ENCODE results near the gene MICAL2. TPM values are rescaled to one million over a fixed set of nuclear protein-coding genes. Genes with fewer than 3 reads are reported as not detected.

The MICAL2 gene
- total RNA-seq, 1 donor from 2014 or later: 237 TPM

DNA sequence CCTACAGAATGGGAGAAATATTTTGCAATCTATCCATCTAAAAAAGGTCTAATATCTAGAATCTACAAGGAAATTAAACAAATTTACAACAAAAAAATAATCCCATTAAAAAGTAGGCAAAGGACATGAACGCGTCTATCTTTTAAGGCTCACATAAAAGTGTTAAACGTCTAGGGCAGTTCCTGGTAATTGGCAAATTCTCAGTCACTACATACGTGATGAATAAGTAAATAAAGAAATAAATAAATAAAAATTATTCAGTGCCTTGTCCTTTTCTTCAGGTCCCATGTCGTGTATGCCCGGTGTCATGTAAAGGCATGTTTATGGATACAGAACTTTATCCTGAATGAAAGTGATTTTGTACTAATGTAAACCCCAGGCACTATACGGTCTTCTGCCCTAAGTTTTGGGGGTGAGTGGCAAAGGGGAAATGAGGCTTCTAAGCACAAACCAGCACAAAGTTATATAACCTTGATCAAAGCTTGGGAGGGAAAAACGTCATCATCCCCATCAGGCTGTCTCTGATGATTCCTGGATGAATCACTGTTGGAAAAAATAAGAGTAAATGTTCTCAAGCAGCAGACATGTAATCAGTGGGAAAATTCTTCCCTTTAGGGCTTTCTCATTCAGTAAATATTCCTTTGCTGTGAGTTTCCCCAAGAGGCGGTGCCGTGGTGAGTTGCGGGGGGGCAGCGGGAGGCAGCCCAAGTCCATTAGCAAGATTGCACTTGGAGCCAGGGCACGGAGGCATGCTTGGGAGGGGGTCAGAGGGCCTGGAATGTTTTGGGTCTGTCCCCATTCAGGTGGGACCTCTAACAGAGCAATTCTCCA lies 30.4 kb upstream of the MICAL2 start:
- no peaks in the 10 kb centered on the region for H3K9me3 ChIP-seq
- peak overlapping the region; percentile 83 to 91 for H3K27ac ChIP-seq
- TF ChIP-seq, protein P1, sequence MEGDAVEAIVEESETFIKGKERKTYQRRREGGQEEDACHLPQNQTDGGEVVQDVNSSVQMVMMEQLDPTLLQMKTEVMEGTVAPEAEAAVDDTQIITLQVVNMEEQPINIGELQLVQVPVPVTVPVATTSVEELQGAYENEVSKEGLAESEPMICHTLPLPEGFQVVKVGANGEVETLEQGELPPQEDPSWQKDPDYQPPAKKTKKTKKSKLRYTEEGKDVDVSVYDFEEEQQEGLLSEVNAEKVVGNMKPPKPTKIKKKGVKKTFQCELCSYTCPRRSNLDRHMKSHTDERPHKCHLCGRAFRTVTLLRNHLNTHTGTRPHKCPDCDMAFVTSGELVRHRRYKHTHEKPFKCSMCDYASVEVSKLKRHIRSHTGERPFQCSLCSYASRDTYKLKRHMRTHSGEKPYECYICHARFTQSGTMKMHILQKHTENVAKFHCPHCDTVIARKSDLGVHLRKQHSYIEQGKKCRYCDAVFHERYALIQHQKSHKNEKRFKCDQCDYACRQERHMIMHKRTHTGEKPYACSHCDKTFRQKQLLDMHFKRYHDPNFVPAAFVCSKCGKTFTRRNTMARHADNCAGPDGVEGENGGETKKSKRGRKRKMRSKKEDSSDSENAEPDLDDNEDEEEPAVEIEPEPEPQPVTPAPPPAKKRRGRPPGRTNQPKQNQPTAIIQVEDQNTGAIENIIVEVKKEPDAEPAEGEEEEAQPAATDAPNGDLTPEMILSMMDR (IDR thresholded peaks at IDR 0.05): no peak
- H3K27me3 ChIP-seq: no peaks in the 10 kb centered on the region
- peaks cover 16 to 40% of the 10 kb centered on the region in 2 donors for H3K4me1 ChIP-seq
- intact Hi-C loops (cut with DNase I): no loop called here
- peak; percentile 75 to 95 for DNase-seq (ENCODE audit: low spot score in 2 of 2)
- no peaks in the 10 kb centered on the region for H3K36me3 ChIP-seq
- no peak overlapping the region for H3K4me3 ChIP-seq

DNA sequence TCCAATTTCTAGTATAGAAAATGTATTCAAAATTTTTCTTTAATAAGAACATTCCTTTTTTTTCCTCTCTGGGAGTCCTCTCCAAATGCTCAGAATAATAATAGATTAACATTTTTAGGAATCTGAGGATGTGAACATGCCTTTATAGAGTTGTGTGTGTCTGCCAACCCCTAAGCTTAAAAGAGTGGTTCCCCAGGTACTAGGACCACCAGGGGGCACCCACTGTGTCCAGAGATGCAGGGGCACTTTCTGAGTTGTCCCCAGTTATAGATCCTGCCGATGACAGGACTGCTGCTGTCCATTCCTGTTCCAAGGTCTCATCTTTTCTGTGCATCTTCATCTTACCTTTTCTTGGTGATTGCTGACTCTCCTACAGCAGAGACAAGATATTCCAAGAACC lies 27.0 kb upstream of the MICAL2 start:
- intact Hi-C loops (cut with DNase I): no loop called here
- peak overlapping the region; percentile 98 to 99 for H3K27ac ChIP-seq
- H3K27me3 ChIP-seq: no peaks in the 10 kb centered on the region
- H3K4me3 ChIP-seq: no peak overlapping the region
- no peaks in the 10 kb centered on the region for H3K9me3 ChIP-seq
- H3K36me3 ChIP-seq: no peaks in the 10 kb centered on the region
- TF ChIP-seq, protein P1 (IDR thresholded peaks at IDR 0.05): no peak
- DNase-seq (ENCODE audit: low spot score in 2 of 2): peak in 1 of 2 donors; percentile 53
- peaks cover 9 to 31% of the 10 kb centered on the region in 2 donors for H3K4me1 ChIP-seq

DNA sequence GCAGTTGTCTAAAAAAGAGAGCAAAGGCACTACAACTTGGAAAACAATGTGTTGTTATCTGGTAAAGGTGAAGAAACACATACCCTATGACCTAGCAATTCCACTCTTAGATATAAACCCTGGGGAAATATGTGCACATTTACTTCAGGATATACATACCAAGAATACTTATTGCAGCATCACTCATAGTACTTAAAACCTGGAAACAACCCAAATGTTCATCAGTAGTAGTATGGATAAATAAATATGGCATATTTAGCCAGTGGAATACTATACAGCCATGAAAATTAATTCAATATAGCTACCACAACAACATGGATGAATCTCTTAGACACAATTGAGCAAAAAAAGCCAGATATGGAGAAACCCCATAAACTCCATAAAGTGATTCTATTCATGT lies 26.1 kb upstream of the MICAL2 start:
- H3K4me1 ChIP-seq: peaks cover 16 to 38% of the 10 kb centered on the region in 2 donors
- no peaks in the 10 kb centered on the region for H3K27me3 ChIP-seq
- TF ChIP-seq, protein P1 (IDR thresholded peaks at IDR 0.05): no peak
- DNase-seq (ENCODE audit: low spot score in 2 of 2): no peak
- no peak overlapping the region for H3K4me3 ChIP-seq
- peak overlapping the region; percentile 98 to 99 for H3K27ac ChIP-seq
- intact Hi-C loops (cut with DNase I): no loop called here
- H3K9me3 ChIP-seq: no peaks in the 10 kb centered on the region
- no peaks in the 10 kb centered on the region for H3K36me3 ChIP-seq

DNA sequence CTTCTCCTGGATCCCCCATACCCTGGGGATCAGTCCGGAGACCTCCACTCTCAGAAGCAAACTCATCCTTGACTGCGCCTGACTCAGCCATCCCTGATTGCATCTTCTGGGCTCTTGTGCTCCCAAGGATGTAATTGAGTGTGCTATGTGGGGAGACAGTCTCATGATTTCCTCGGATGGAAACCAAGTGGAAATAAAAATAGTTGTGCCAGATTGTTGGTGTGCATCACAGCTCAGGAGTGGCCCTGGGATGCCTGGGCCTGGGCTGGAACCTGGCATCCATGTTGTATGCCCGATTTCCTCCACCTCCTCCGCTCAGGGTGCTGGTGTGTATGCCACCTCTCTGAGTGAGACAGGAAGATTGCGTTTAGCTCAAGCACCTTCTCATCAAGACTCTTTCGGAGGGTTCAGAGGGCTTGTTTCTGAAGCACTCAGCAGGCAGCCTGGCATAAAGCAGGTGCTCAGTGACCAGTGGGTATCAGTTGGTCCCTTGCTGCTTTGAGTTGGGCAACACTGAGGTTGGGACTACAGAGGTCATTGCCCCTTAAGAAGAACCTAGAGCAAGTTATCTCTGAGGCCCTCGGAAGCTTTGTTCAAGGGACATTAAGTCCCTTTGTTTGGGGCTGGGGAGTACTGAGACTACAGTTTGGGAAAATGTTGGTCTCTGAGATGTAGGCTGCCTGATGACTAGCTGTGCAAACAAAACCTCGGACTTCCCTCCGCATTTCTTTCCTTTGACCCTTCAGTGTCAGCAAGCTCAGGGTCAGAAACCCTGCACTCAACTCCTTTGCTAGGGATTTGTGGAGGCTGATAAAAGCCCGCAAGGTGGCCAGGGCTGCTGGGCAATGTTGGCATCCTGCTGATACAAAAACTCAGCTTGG lies 24.8 kb upstream of the MICAL2 start:
- intact Hi-C loops (cut with DNase I): loop anchor here (1.0 to 2.0 kb wide), 4 partner anchors 9 to 151 kb away; no protein-coding TSS in a partner anchor
- peak in 1 of 2 donors; percentile 66 for DNase-seq (ENCODE audit: low spot score in 2 of 2)
- H3K4me3 ChIP-seq: peak overlapping the region; percentile 31 to 69
- peak overlapping the region; percentile 98 to 99 for H3K27ac ChIP-seq
- no peaks in the 10 kb centered on the region for H3K27me3 ChIP-seq
- TF ChIP-seq, protein P1 (IDR thresholded peaks at IDR 0.05): no peak
- peaks cover 20 to 44% of the 10 kb centered on the region in 2 donors for H3K4me1 ChIP-seq
- no peaks in the 10 kb centered on the region for H3K9me3 ChIP-seq
- no peaks in the 10 kb centered on the region for H3K36me3 ChIP-seq

DNA sequence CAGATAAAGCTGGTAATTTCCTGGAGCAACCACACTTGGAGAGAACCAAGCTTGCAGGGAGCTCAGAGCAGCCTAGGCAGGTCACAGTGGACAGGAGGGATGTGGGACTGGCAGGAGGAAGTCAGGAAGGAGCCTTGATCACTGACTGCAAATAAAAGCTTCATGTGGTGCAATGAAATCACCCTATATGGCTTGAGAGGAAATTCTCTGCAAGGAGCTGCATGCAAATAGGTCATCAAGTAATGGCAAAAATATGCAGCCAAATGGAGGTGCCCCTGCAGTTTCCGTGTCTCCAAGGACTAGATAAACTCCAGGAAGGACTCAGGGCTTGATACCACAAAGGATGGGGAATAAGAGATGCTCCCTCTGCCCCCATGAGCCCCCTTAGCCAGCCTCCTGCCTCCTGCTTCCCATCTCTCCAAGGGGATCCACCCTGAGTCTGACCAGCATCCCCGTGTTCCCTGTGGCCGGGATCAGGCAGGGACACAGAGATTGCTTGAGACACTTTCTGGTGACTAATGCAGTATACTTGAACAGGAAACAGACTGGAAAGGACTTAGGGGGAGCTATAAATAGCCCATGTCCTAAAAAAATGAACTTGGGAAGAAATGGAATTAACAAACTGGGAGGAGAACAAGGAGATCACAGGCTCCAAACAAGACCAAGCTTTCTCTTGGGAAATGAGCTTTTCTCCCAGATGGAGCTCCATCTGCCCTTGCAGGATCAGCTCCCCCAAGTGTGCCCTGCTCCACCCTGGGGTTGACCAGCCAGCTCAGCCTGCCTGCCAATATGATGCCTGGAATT lies 23.9 kb upstream of the MICAL2 start:
- Histone ChIP-seq H3K4me3 (peak overlapping the region; percentile 46 to 69), H3K4me1 (peaks cover 21 to 51% of the 10 kb centered on the region in 2 donors), H3K36me3 (no peaks in the 10 kb centered on the region), H3K27ac (peak overlapping the region; percentile 98 to 99), H3K9me3 (no peaks in the 10 kb centered on the region), H3K27me3 (no peaks in the 10 kb centered on the region)
- peak; percentile 79 to 95 for DNase-seq (ENCODE audit: low spot score in 2 of 2)
- intact Hi-C loops (cut with DNase I): loop anchor here (1.0 to 2.0 kb wide), 4 partner anchors 10 to 150 kb away; no protein-coding TSS in a partner anchor
- TF ChIP-seq, protein P1 (IDR thresholded peaks at IDR 0.05): no peak

All from ascending aorta (tissue), 2 donors.